GM21723 (cell line): ENCODE data around the gene GABRB1.
A peak's percentile ranks its signal among the peaks of the same experiment; 100 is the strongest.

ENCODE experiments used
- ATAC-seq: cut with Tn5 transposase; IDR thresholded peaks from one replicate; pipeline ENCODE4 v1.9.1; 2021; ENCODE audit warnings: mild to moderate bottlenecking, moderate library complexity; ENCODE audit not compliant: unreplicated experiment

The GABRB1 gene

GRCh38 chr4:47031011-47031678 is at the start of gene GABRB1:
Gene GABRB1 (plus strand): TSS chr4:47031567.
- no peak for ATAC-seq

- ATAC-seq, result no peak
Measured at GRCh38 chr4:46984781-46985180, 46.6 kb upstream of the GABRB1 start.

- ATAC-seq, result no peak
Measured at GRCh38 chr4:46986922-46987638, 44.3 kb upstream of the GABRB1 start.

GRCh38 chr4:46992338-46992737 is 39.0 kb upstream of the GABRB1 start:
- ATAC-seq, result no peak

GRCh38 chr4:46993075-46994006 is 38.0 kb upstream of the GABRB1 start, which contains the start of gene GABRA4:
Gene GABRA4 (minus strand): TSS chr4:46993581. CDS start chr4:46993424, 157 bp downstream.
- ATAC-seq, result no peak

GRCh38 chr4:46994007-46994405 is 37.4 kb upstream of the GABRB1 start:
- no peak for ATAC-seq

- ATAC-seq, result no peak
Measured at GRCh38 chr4:46999566-46999965, 31.8 kb upstream of the GABRB1 start.

GRCh38 chr4:47000406-47000805 is 31.0 kb upstream of the GABRB1 start:
- no peak for ATAC-seq

GRCh38 chr4:47002580-47002979 is 28.8 kb upstream of the GABRB1 start:
- ATAC-seq, result no peak

GRCh38 chr4:47010347-47010911 is 20.9 kb upstream of the GABRB1 start:
- ATAC-seq, result no peak

- ATAC-seq, result peak; percentile 76
Measured at GRCh38 chr4:47010912-47011446, 20.4 kb upstream of the GABRB1 start.

GRCh38 chr4:47012676-47013075 is 18.7 kb upstream of the GABRB1 start:
- no peak for ATAC-seq

- ATAC-seq, result no peak
Measured at GRCh38 chr4:47013373-47013772, 18.0 kb upstream of the GABRB1 start.

- ATAC-seq, result no peak
Measured at GRCh38 chr4:47017081-47017480, 14.3 kb upstream of the GABRB1 start.

- no peak for ATAC-seq
Measured at GRCh38 chr4:47017494-47017893, 13.9 kb upstream of the GABRB1 start.

- ATAC-seq, result peak; percentile 10
Measured at GRCh38 chr4:47031751-47032404, 511 bp downstream of the GABRB1 start.

GRCh38 chr4:47032405-47033106 is 1.2 kb downstream of the GABRB1 start:
- ATAC-seq, result peak; percentile 85

GRCh38 chr4:47038263-47038662 is 6.9 kb downstream of the GABRB1 start:
- no peak for ATAC-seq

- no peak for ATAC-seq
Measured at GRCh38 chr4:47040828-47041227, 9.5 kb downstream of the GABRB1 start.

GRCh38 chr4:47043821-47044220 is 12.5 kb downstream of the GABRB1 start:
- no peak for ATAC-seq
